Fibroblast of skin of scalp (primary cell): Measurements from ENCODE around the gene CASKIN2.
A peak's percentile ranks its signal among the peaks of the same experiment; 100 is the strongest.
"Not testable (repeated sequence)": the region's sequence is repeated elsewhere in the genome, so short reads cannot be mapped to it uniquely, and the experiment has no call there.

Experiments used
- DNase-seq: peaks from one replicate; pipeline ENCODE4 v3.0.0-alpha.2; 2013

The CASKIN2 gene

GRCh38 chr17:75546181-75546580 is 30.8 kb upstream of the CASKIN2 start:
- no peak for DNase-seq

- DNase-seq: no peak
Measured at GRCh38 chr17:75544250-75544649, 28.9 kb upstream of the CASKIN2 start.

- no peak for DNase-seq
Measured at GRCh38 chr17:75542728-75543336, 27.5 kb upstream of the CASKIN2 start.

- DNase-seq: no peak
Measured at GRCh38 chr17:75542229-75542628, 26.9 kb upstream of the CASKIN2 start.

GRCh38 chr17:75540923-75541503 is 25.7 kb upstream of the CASKIN2 start:
- DNase-seq: no peak

GRCh38 chr17:75539967-75540729 is 24.8 kb upstream of the CASKIN2 start:
- no peak for DNase-seq

- DNase-seq: no peak
Measured at GRCh38 chr17:75536366-75536765, 21.0 kb upstream of the CASKIN2 start.

- no peak for DNase-seq
Measured at GRCh38 chr17:75535871-75536270, 20.5 kb upstream of the CASKIN2 start.

GRCh38 chr17:75535119-75535537 is 19.8 kb upstream of the CASKIN2 start:
- DNase-seq: no peak

GRCh38 chr17:75531721-75532072 is 16.4 kb upstream of the CASKIN2 start:
- no peak for DNase-seq

GRCh38 chr17:75530837-75531720 is 15.7 kb upstream of the CASKIN2 start:
- DNase-seq: no peak

GRCh38 chr17:75526555-75527270 is 11.4 kb upstream of the CASKIN2 start:
- DNase-seq: no peak

GRCh38 chr17:75525806-75526554 is 10.6 kb upstream of the CASKIN2 start:
- no peak for DNase-seq

- DNase-seq: peak; percentile 39
Measured at GRCh38 chr17:75524970-75525805, 9.9 kb upstream of the CASKIN2 start, which contains the start of gene LLGL2. Gene LLGL2, plus strand, starts transcription at chr17:75525697. Its CDS starts 17,730 bp downstream, at chr17:75543427.

- no peak for DNase-seq
Measured at GRCh38 chr17:75524269-75524969, 9.1 kb upstream of the CASKIN2 start.

GRCh38 chr17:75523647-75524046 is 8.3 kb upstream of the CASKIN2 start:
- no peak for DNase-seq

GRCh38 chr17:75521951-75522727 is 6.8 kb upstream of the CASKIN2 start:
- DNase-seq: no peak

- DNase-seq: no peak
Measured at GRCh38 chr17:75521290-75521689, 6.0 kb upstream of the CASKIN2 start.

GRCh38 chr17:75520413-75520812 is 5.1 kb upstream of the CASKIN2 start:
- not testable (repeated sequence) for DNase-seq
